Ovary (tissue), 9 donors: Measurements from ENCODE around the gene C4BPB. TPM values are rescaled to one million over a fixed set of nuclear protein-coding genes. Genes with fewer than 3 reads are reported as not detected.

Experiments used
- DNase-seq, 5 donors: peaks; one replicate each; pipeline ENCODE4 v3.0.0-alpha.2; 2019 to 2020
- H3K27ac ChIP-seq, 2 donors: fragments of 200-600 bp; one replicate each; pipeline versions ENCODE4 v1.5.1 to v1.8.0; 2019 to 2022
- H3K27me3 ChIP-seq: fragments of 200-600 bp; one replicate; pipeline ENCODE4 v1.8.0; 2022
- H3K36me3 ChIP-seq: fragments of 200-600 bp; sonication (generic); one replicate; pipeline ENCODE4 v1.5.1; 2019
- H3K4me1 ChIP-seq: one replicate; pipeline ENCODE4 v1.8.1; 2013; ENCODE audit warnings: mild to moderate bottlenecking, moderate library complexity; ENCODE audit not compliant: insufficient read depth
- H3K4me3 ChIP-seq: fragments of 200-600 bp; sonication (generic); one replicate; pipeline ENCODE4 v1.5.1; 2017
- H3K9me3 ChIP-seq, 2 donors: fragments of 200-600 bp in 1 of 2; sonication (generic) in 1 of 2; one replicate each; pipeline versions ENCODE4 v1.5.1 to v1.8.1; 2013 to 2019; ENCODE audit warnings: mild to moderate bottlenecking in 1 of 2, moderate library complexity in 1 of 2
- CTCF ChIP-seq, 3 donors: fragments of 450-650 bp in 2 of 3; fragments of 200-600 bp in 1 of 3; IDR thresholded peaks; one replicate each; pipeline versions ENCODE4 v1.5.1 to v1.8.0; 2016 to 2022; ENCODE audit warnings: antibody characterized with exemption in 3 of 3, mild to moderate bottlenecking in 1 of 3
- EP300 ChIP-seq: sonication (generic); formaldehyde crosslinking; IDR thresholded peaks from one replicate; pipeline ENCODE4 v1.6.1; 2017; ENCODE audit warnings: antibody characterized with exemption
- POLR2A ChIP-seq: fragments of 450-650 bp; IDR thresholded peaks from one replicate; pipeline ENCODE4 v1.6.1; 2017; ENCODE audit warnings: antibody characterized with exemption, mild to moderate bottlenecking, moderate library complexity
- WGBS, 3 donors: extraction: QIAGEN DNeasy Blood & Tissue Kit in 1 of 3; methylation state at CpG; one replicate each; pipeline versions ENCODE4 v1.1.5 to v1.1.7; 2013 to 2017; 5-methylcytosine and 5-hydroxymethylcytosine counted together
- intact Hi-C, 4 donors: fragments of 100-400 bp; cut with DNase I; formaldehyde crosslinking; loops; one replicate each; pipeline versions ENCODE4 v1.11.0 to v1.15.1; 2022 to 2023
- polyA plus RNA-seq, 2 donors: library from polyadenylated mRNA; stranded (reverse); fragments of 200-250 nt in 1 of 2; fragments of 350-450 nt in 1 of 2; fragmentation: Illumina TruSeq in 1 of 2; extraction: RNeasy Lipid Tissue Mini Kit (QIAGEN cat#74804) in 1 of 2; gene quantifications; one replicate each; pipeline ENCODE4 v1.2.3, GENCODE V29; 2013 to 2014
- total RNA-seq, 7 donors: library from RNA; depleted of rRNA in 2 of 7; stranded (reverse); fragments of >200 nt in 2 of 7; fragmentation: NEBNext Ultra II Directional in 3 of 7; extraction: Animal tissue kit (Norgen Biotek cat#: 25700) in 3 of 7; gene quantifications; one replicate each; pipeline versions ENCODE4 v1.1.0 to v1.2.4, GENCODE V29; 2016 to 2023
- donor health status: DM: no; HTN: no; CAD: no; lungs with moderate emphysema.
- donor health status: DM: no; HTN: no; CAD: no.
- donor health status: Bipolar disorder and iron deficiency.
- donor health status: DM: yes; HTN: yes; CAD: no.
- donor health status: DM: no; HTN: no; CAD: no.
- donor health status: DM: yes; HTN: yes; CAD: no.

The C4BPB gene
- total and polyA plus RNA-seq, 9 donors = 2.5 to 88.5 (median 20.3) TPM

- Histone ChIP-seq H3K36me3 (no peaks in the 10 kb centered on the region), H3K9me3 (no peaks in the 10 kb centered on the region), H3K4me1 (peaks cover 11% of the 10 kb centered on the region), H3K27me3 (no peaks in the 10 kb centered on the region), H3K4me3 (no peak overlapping the region), H3K27ac (peak overlapping the region in 1 of 2 donors; percentile 19)
- intact Hi-C loops = no loop called here
- no peak for DNase-seq
- WGBS, 3 donors = 71 to 81% (median 81%) methylated on average over 3 of the region's 3 CpGs
- TF ChIP-seq POLR2A = no peak
- no peak for TF ChIP-seq EP300
- TF ChIP-seq CTCF (IDR thresholded peaks at IDR 0.05) = no peak
Observed at GRCh38 chr1:207109004-207109403, 20.3 kb downstream of the C4BPB start.

GRCh38 chr1:207112616-207113296 lies 24.1 kb downstream of the C4BPB start:
- H3K36me3 ChIP-seq = no peaks in the 10 kb centered on the region
- intact Hi-C loops = no loop called here
- H3K27ac ChIP-seq = peak overlapping the region in 1 of 2 donors; percentile 17
- 4 to 14% (median 7%) methylated on average over 2 of the region's 2 CpGs for WGBS, 3 donors
- DNase-seq = peak; percentile 26 to 59 (median 56)
- H3K4me3 ChIP-seq = no peak overlapping the region
- H3K4me1 ChIP-seq = peaks cover 9% of the 10 kb centered on the region
- H3K27me3 ChIP-seq = no peaks in the 10 kb centered on the region
- TF ChIP-seq POLR2A (no peak), CTCF (IDR thresholded peaks at IDR 0.05) (no peak), EP300 (no peak)
- no peaks in the 10 kb centered on the region for H3K9me3 ChIP-seq

GRCh38 chr1:207115269-207115668 lies 26.6 kb downstream of the C4BPB start:
- 69 to 75% (median 73%) methylated on average over 5 of the region's 5 CpGs for WGBS, 3 donors
- no peak overlapping the region for H3K4me3 ChIP-seq
- no peaks in the 10 kb centered on the region for H3K27me3 ChIP-seq
- no peaks in the 10 kb centered on the region for H3K9me3 ChIP-seq
- no peak overlapping the region for H3K27ac ChIP-seq
- no peaks in the 10 kb centered on the region for H3K36me3 ChIP-seq
- no peak for DNase-seq
- intact Hi-C loops = no loop called here
- TF ChIP-seq POLR2A (no peak), CTCF (IDR thresholded peaks at IDR 0.05) (no peak), EP300 (no peak)
- peaks cover 2% of the 10 kb centered on the region for H3K4me1 ChIP-seq

GRCh38 chr1:207124389-207124788 lies 35.7 kb downstream of the C4BPB start:
- H3K4me1 ChIP-seq = no peaks in the 10 kb centered on the region
- no peak overlapping the region for H3K27ac ChIP-seq
- intact Hi-C loops = no loop called here
- no peak for DNase-seq
- 87 to 96% (median 96%) methylated on average over 3 of the region's 3 CpGs for WGBS, 3 donors
- H3K36me3 ChIP-seq = no peaks in the 10 kb centered on the region
- H3K27me3 ChIP-seq = no peaks in the 10 kb centered on the region
- no peak overlapping the region for H3K4me3 ChIP-seq
- H3K9me3 ChIP-seq = peaks cover 0 to 9% of the 10 kb centered on the region in 2 donors
- no peak for TF ChIP-seq EP300
- TF ChIP-seq CTCF (IDR thresholded peaks at IDR 0.05) = no peak
- no peak for TF ChIP-seq POLR2A
